ENCODE measurements around the gene CHODL. TPM values are rescaled to one million over a fixed set of nuclear protein-coding genes. Genes with fewer than 3 reads are reported as not detected.

CHODL gene
- total and polyA plus RNA-seq, 8 donors, result 0.40 to 2.9 (median 1.0) TPM; not detected in 4

GRCh38 chr21:18220498-18220897 is 24.1 kb upstream of the CHODL start:
- Histone ChIP-seq H3K4me3 (no peak overlapping the region), H3K36me3 (no peaks in the 10 kb centered on the region), H3K9me3 (peaks cover 6 to 51% (median 20%) of the 10 kb centered on the region in 4 donors), H3K27me3 (no peaks in the 10 kb centered on the region), H3K27ac (no peak overlapping the region), H3K4me1 (no peaks in the 10 kb centered on the region)
- TF ChIP-seq POLR2AphosphoS5 (IDR thresholded peaks at IDR 0.05) (no peak), POLR2A (IDR thresholded peaks at IDR 0.05) (no peak), EP300 (IDR thresholded peaks at IDR 0.05) (no peak)
- TF ChIP-seq, protein P1, sequence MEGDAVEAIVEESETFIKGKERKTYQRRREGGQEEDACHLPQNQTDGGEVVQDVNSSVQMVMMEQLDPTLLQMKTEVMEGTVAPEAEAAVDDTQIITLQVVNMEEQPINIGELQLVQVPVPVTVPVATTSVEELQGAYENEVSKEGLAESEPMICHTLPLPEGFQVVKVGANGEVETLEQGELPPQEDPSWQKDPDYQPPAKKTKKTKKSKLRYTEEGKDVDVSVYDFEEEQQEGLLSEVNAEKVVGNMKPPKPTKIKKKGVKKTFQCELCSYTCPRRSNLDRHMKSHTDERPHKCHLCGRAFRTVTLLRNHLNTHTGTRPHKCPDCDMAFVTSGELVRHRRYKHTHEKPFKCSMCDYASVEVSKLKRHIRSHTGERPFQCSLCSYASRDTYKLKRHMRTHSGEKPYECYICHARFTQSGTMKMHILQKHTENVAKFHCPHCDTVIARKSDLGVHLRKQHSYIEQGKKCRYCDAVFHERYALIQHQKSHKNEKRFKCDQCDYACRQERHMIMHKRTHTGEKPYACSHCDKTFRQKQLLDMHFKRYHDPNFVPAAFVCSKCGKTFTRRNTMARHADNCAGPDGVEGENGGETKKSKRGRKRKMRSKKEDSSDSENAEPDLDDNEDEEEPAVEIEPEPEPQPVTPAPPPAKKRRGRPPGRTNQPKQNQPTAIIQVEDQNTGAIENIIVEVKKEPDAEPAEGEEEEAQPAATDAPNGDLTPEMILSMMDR (IDR thresholded peaks at IDR 0.05), result no peak
- no peak for DNase-seq
- intact Hi-C loops (cut with DNase I; ENCODE audit: low total_unique reads), result no loop called here

GRCh38 chr21:18222346-18222745 is 22.3 kb upstream of the CHODL start:
- no peak for DNase-seq
- no peak overlapping the region for H3K27ac ChIP-seq
- TF ChIP-seq POLR2A (IDR thresholded peaks at IDR 0.05) (no peak), EP300 (IDR thresholded peaks at IDR 0.05) (no peak), POLR2AphosphoS5 (IDR thresholded peaks at IDR 0.05) (no peak)
- TF ChIP-seq, protein P1 (IDR thresholded peaks at IDR 0.05), result no peak
- WGBS, 5 donors, result 27 to 56% (median 40%) methylated on average over 1 of the region's 1 CpG
- intact Hi-C loops (cut with DNase I; ENCODE audit: low total_unique reads), result no loop called here
- H3K36me3 ChIP-seq, result no peaks in the 10 kb centered on the region
- H3K4me3 ChIP-seq, result no peak overlapping the region
- no peaks in the 10 kb centered on the region for H3K4me1 ChIP-seq
- no peaks in the 10 kb centered on the region for H3K27me3 ChIP-seq
- peaks cover 6 to 49% (median 20%) of the 10 kb centered on the region in 4 donors for H3K9me3 ChIP-seq

DNA sequence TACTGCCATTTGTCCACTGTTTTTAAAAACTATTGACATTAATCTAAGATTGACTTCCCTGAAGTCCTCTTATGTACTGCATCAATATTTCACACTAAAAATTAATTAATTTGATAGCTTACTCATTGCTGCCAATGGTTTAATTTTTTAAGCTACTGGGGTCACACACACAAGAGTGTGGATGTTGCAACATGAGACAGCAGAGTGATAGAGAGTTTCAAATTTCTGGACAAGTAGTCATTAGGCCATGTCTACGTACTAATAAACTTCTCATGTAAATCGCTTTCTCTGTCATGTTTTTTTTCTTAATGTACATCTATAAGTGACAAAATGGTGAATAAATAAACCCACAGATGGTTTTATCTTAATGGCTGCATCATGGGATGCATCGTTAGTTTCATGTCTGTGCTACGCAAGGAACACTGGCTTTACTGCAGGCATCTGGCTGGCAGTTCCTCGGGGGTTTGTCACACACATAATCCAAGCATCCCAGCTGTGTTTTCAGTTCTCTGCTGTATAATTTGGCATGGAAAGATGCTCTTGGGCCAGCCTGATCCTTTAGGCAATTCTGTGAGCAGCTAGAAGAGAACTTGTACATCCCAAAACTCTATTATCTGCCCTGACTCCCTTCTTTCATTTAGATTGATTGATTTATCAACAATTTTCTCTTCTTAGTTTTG is 16.4 kb upstream of the CHODL start:
- H3K4me1 ChIP-seq, result no peaks in the 10 kb centered on the region
- 68 to 80% (median 73%) methylated on average over 5 of the region's 5 CpGs for WGBS, 5 donors
- H3K9me3 ChIP-seq, result no peaks in the 10 kb centered on the region
- no peaks in the 10 kb centered on the region for H3K36me3 ChIP-seq
- intact Hi-C loops (cut with DNase I; ENCODE audit: low total_unique reads), result no loop called here
- no peaks in the 10 kb centered on the region for H3K27me3 ChIP-seq
- no peak overlapping the region for H3K4me3 ChIP-seq
- DNase-seq, result no peak
- H3K27ac ChIP-seq, result no peak overlapping the region
- TF ChIP-seq EP300 (IDR thresholded peaks at IDR 0.05), result no peak
- no peak for TF ChIP-seq POLR2AphosphoS5 (IDR thresholded peaks at IDR 0.05)
- TF ChIP-seq, protein P1 (IDR thresholded peaks at IDR 0.05), result no peak
- TF ChIP-seq POLR2A (IDR thresholded peaks at IDR 0.05), result no peak

GRCh38 chr21:18235545-18235944 is 9.1 kb upstream of the CHODL start:
- Histone ChIP-seq H3K4me3 (no peak overlapping the region), H3K27me3 (no peaks in the 10 kb centered on the region), H3K27ac (no peak overlapping the region), H3K9me3 (no peaks in the 10 kb centered on the region), H3K4me1 (no peaks in the 10 kb centered on the region), H3K36me3 (no peaks in the 10 kb centered on the region)
- TF ChIP-seq POLR2A (IDR thresholded peaks at IDR 0.05), result no peak
- no peak for TF ChIP-seq EP300 (IDR thresholded peaks at IDR 0.05)
- TF ChIP-seq POLR2AphosphoS5 (IDR thresholded peaks at IDR 0.05), result no peak
- TF ChIP-seq, protein P1 (IDR thresholded peaks at IDR 0.05), result no peak
- DNase-seq, result no peak
- WGBS, 5 donors, result 59 to 71% (median 68%) methylated on average over 1 of the region's 1 CpG
- intact Hi-C loops (cut with DNase I; ENCODE audit: low total_unique reads), result no loop called here

Data from stomach (tissue), 9 donors.